ENCODE measurements around the gene HDGFL2.

HDGFL2 gene

GRCh38 chr19:4445963-4446703, 26.0 kb upstream of the HDGFL2 start:
- DNase-seq: no peak

- no peak for DNase-seq
Observed at GRCh38 chr19:4446704-4447200, 25.3 kb upstream of the HDGFL2 start.

- no peak for DNase-seq
Observed at GRCh38 chr19:4447327-4448146, 24.6 kb upstream of the HDGFL2 start.

- no peak for DNase-seq
Observed at GRCh38 chr19:4448147-4448985, 23.7 kb upstream of the HDGFL2 start.

- DNase-seq: no peak
Observed at GRCh38 chr19:4449022-4449638, 23.0 kb upstream of the HDGFL2 start.

GRCh38 chr19:4449639-4450028, 22.5 kb upstream of the HDGFL2 start:
- DNase-seq: no peak

- DNase-seq: no peak
Observed at GRCh38 chr19:4452230-4452990, 19.7 kb upstream of the HDGFL2 start.

- DNase-seq: no peak
Observed at GRCh38 chr19:4453232-4454179, 18.6 kb upstream of the HDGFL2 start.

GRCh38 chr19:4454747-4455718, 17.1 kb upstream of the HDGFL2 start:
- peak; percentile 1 for DNase-seq

- no peak for DNase-seq
Observed at GRCh38 chr19:4455719-4456475, 16.2 kb upstream of the HDGFL2 start.

- DNase-seq: no peak
Observed at GRCh38 chr19:4456476-4456842, 15.6 kb upstream of the HDGFL2 start.

- DNase-seq: no peak
Observed at GRCh38 chr19:4456843-4457653, 15.0 kb upstream of the HDGFL2 start.

- DNase-seq: peak; percentile 64
Observed at GRCh38 chr19:4457654-4458395, 14.3 kb upstream of the HDGFL2 start, which contains the start of gene UBXN6. Gene UBXN6 (minus strand): TSS chr19:4457794. CDS start chr19:4457697, 97 bp downstream.

GRCh38 chr19:4464815-4465581, 7.1 kb upstream of the HDGFL2 start:
- no peak for DNase-seq

- DNase-seq: no peak
Observed at GRCh38 chr19:4467835-4468234, 4.3 kb upstream of the HDGFL2 start.
